Cerebellar cortex (tissue), 1 donor: Measurements from ENCODE around the gene KLHL20.

ENCODE experiments used
- DNase-seq: peaks from one replicate; pipeline ENCODE4 v3.0.0-alpha.2; 2015; ENCODE audit warnings: low spot score

KLHL20 gene

GRCh38 chr1:173832748-173833147, 118.0 kb downstream of the KLHL20 start:
- DNase-seq, result no peak
